ENCODE results near the gene ATP6V0C.

DNA sequence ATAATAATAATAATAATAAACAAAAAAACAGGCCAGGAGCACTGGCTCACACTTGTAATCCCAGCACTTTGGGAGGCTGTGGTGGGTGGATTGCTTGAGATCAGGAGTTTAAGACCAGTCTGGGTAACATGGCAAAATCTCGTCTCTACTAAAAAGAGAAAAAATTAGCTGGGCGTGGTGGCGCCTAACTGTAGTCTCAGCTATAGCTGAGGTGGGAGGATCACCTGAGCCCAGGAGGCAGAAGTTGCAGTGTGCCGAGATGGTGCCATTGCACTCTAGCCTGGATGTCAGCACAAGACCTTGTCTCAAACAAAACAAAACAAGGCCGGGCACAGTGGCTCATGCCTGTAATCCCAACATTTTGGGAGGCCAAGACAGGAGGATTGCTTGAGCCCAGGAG is 18.7 kb upstream of the ATP6V0C start:
- TF ChIP-seq, protein P1, sequence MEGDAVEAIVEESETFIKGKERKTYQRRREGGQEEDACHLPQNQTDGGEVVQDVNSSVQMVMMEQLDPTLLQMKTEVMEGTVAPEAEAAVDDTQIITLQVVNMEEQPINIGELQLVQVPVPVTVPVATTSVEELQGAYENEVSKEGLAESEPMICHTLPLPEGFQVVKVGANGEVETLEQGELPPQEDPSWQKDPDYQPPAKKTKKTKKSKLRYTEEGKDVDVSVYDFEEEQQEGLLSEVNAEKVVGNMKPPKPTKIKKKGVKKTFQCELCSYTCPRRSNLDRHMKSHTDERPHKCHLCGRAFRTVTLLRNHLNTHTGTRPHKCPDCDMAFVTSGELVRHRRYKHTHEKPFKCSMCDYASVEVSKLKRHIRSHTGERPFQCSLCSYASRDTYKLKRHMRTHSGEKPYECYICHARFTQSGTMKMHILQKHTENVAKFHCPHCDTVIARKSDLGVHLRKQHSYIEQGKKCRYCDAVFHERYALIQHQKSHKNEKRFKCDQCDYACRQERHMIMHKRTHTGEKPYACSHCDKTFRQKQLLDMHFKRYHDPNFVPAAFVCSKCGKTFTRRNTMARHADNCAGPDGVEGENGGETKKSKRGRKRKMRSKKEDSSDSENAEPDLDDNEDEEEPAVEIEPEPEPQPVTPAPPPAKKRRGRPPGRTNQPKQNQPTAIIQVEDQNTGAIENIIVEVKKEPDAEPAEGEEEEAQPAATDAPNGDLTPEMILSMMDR (IDR thresholded peaks at IDR 0.05; ENCODE audit: low read length), result no peak
- no peak for TF ChIP-seq EZH2 (IDR thresholded peaks at IDR 0.05; ENCODE audit: borderline replicate concordance, low read length)

All from OCI-LY1 (cell line).